Measurements from ENCODE around the gene ATF2. TPM values are rescaled to one million over a fixed set of nuclear protein-coding genes. Genes with fewer than 3 reads are reported as not detected.

ATF2 gene
- total RNA-seq, 1 donor from 2014 or later: 63.3 TPM

DNA sequence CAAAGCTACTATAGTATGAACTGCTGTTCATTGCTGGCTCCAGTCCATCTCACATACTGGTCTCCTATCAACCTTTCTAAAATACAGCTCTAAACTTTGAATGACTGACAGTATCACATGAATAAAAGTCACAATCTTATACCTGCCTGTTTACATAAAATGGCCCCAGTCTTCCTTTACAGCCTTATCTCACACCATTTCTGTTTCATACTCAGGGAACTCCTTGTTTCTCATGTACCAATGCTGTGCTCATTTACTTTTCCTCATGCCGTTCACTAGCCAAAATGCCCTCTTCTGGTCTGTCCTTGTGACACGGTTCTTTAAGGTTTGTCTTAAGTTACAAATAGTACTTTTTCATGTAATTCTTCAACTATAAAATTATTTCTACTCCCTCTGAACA is 7.3 kb upstream of the ATF2 start:
- H3K27me3 Mint-ChIP-seq (ENCODE audit: unreplicated experiment): peaks cover 1% of the 10 kb centered on the region
- peaks cover 2% of the 10 kb centered on the region for H3K4me1 Mint-ChIP-seq (ENCODE audit: unreplicated experiment)
- no peak for DNase-seq (ENCODE audit: low spot score)
- no peak overlapping the region for H3K27ac Mint-ChIP-seq (ENCODE audit: unreplicated experiment)
- H3K4me3 Mint-ChIP-seq (ENCODE audit: unreplicated experiment): no peak overlapping the region
- TF ChIP-seq, protein P1, sequence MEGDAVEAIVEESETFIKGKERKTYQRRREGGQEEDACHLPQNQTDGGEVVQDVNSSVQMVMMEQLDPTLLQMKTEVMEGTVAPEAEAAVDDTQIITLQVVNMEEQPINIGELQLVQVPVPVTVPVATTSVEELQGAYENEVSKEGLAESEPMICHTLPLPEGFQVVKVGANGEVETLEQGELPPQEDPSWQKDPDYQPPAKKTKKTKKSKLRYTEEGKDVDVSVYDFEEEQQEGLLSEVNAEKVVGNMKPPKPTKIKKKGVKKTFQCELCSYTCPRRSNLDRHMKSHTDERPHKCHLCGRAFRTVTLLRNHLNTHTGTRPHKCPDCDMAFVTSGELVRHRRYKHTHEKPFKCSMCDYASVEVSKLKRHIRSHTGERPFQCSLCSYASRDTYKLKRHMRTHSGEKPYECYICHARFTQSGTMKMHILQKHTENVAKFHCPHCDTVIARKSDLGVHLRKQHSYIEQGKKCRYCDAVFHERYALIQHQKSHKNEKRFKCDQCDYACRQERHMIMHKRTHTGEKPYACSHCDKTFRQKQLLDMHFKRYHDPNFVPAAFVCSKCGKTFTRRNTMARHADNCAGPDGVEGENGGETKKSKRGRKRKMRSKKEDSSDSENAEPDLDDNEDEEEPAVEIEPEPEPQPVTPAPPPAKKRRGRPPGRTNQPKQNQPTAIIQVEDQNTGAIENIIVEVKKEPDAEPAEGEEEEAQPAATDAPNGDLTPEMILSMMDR (IDR thresholded peaks at IDR 0.05; ENCODE audit: unreplicated experiment): no peak
- peaks cover 8% of the 10 kb centered on the region for H3K36me3 Mint-ChIP-seq (ENCODE audit: low read depth, unreplicated experiment)
- no peaks in the 10 kb centered on the region for H3K9me3 Mint-ChIP-seq (ENCODE audit: unreplicated experiment)

DNA sequence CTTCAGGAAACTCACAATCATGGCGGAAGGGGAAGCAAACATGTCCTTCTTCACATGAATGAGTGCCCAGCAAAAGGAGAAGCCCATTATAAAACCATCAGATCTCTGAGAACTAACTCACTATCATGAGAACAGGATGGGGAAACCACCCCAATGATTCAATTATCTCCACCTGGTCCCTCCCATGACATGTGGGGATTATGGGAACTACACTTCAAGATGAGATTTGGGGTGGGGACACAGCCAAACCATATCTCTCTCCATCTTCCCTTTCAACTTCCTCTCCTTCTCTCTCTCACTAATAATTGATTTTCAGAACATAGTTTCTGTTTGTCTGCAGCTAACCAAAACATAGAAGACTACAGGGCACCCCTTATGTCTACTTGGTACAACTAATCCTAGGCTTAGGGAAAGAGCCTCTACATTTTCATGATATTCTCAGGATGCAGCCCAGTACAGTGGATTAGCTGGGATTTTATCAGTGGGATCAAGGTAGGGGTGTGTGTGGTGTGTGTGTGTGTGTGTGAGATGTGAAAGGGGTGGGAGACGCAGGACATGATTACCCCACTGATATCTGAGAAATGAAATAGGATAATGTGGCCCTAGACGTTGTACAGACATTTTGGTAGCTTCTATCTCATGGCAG is 2.8 kb upstream of the ATF2 start:
- Mint-ChIP-seq H3K36me3 (ENCODE audit: low read depth, unreplicated experiment) (no peaks in the 10 kb centered on the region), H3K27me3 (ENCODE audit: unreplicated experiment) (peaks cover 7% of the 10 kb centered on the region), H3K9me3 (ENCODE audit: unreplicated experiment) (no peaks in the 10 kb centered on the region), H3K27ac (ENCODE audit: unreplicated experiment) (no peak overlapping the region), H3K4me3 (ENCODE audit: unreplicated experiment) (no peak overlapping the region), H3K4me1 (ENCODE audit: unreplicated experiment) (peaks cover 2% of the 10 kb centered on the region)
- TF ChIP-seq, protein P1 (IDR thresholded peaks at IDR 0.05; ENCODE audit: unreplicated experiment): no peak
- no peak for DNase-seq (ENCODE audit: low spot score)

GRCh38 chr2:175169191-175169590 is 1.2 kb upstream of the ATF2 start:
- Mint-ChIP-seq H3K9me3 (ENCODE audit: unreplicated experiment) (no peaks in the 10 kb centered on the region), H3K4me3 (ENCODE audit: unreplicated experiment) (no peak overlapping the region), H3K27me3 (ENCODE audit: unreplicated experiment) (peaks cover 7% of the 10 kb centered on the region), H3K36me3 (ENCODE audit: low read depth, unreplicated experiment) (no peaks in the 10 kb centered on the region), H3K27ac (ENCODE audit: unreplicated experiment) (no peak overlapping the region), H3K4me1 (ENCODE audit: unreplicated experiment) (peaks cover 2% of the 10 kb centered on the region)
- TF ChIP-seq, protein P1 (IDR thresholded peaks at IDR 0.05; ENCODE audit: unreplicated experiment): no peak
- no peak for DNase-seq (ENCODE audit: low spot score)

DNA sequence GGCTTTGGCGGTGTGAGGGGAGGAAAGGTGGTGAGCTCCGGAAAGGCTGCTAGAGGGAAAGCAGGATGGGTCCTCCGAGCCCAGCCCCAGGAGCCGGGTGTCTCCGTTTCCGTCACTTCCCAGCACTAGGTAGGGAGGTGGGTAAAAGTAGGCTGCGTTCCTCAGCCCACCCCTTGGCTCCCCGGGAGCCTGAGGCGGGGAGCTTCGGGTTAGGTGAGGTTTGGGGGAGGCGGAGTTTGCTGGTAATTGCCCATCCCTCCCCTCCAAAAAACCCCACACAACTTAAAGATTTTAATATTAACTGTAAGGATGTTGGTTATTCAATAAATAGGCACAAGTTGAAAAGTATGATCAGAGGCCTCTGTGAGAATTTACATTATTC is 552 bp upstream of the ATF2 start:
- TF ChIP-seq, protein P1 (IDR thresholded peaks at IDR 0.05; ENCODE audit: unreplicated experiment): no peak
- H3K4me1 Mint-ChIP-seq (ENCODE audit: unreplicated experiment): peaks cover 2% of the 10 kb centered on the region
- peak overlapping the region; percentile 100 for H3K27ac Mint-ChIP-seq (ENCODE audit: unreplicated experiment)
- peak overlapping the region; percentile 100 for H3K4me3 Mint-ChIP-seq (ENCODE audit: unreplicated experiment)
- no peaks in the 10 kb centered on the region for H3K36me3 Mint-ChIP-seq (ENCODE audit: low read depth, unreplicated experiment)
- no peak for DNase-seq (ENCODE audit: low spot score)
- no peaks in the 10 kb centered on the region for H3K9me3 Mint-ChIP-seq (ENCODE audit: unreplicated experiment)
- H3K27me3 Mint-ChIP-seq (ENCODE audit: unreplicated experiment): peaks cover 7% of the 10 kb centered on the region

DNA sequence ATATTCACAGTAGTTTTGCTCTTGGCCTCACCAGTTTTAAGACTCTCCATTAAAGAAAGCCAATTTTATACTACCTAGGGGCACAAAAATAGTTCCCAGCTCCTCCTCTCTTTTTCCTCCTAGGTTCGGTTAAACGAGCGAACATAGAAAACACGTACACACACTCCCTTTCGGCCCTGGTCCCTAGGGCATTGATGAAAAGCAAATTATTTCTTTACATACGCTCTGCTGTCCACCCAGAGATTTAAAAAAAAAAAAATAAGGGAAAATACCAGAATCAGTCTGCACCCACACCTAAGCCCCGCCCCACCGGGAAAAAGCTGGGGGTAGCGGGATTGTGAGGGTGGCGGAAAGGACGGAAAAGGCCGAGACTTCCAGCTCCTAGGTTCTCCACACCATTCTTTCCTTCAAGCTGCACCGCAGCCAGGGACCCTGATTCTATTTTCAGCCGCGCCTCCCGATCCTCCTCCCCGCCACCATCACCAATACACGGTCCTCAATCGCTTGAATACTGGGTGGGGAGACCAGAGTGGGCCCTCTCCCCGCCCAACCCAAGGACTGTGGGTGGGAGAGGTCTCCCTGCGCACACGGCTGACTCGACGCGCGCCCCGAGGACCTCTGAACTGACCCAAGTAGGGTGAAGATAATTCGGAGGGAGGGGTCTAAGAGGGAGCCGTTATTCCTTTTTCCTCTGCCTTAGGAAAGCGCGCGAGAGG is 769 bp downstream of the ATF2 start:
- Mint-ChIP-seq H3K27ac (ENCODE audit: unreplicated experiment) (peak overlapping the region; percentile 100), H3K9me3 (ENCODE audit: unreplicated experiment) (no peaks in the 10 kb centered on the region), H3K27me3 (ENCODE audit: unreplicated experiment) (peaks cover 7% of the 10 kb centered on the region), H3K4me1 (ENCODE audit: unreplicated experiment) (peaks cover 2% of the 10 kb centered on the region), H3K4me3 (ENCODE audit: unreplicated experiment) (peak overlapping the region; percentile 100), H3K36me3 (ENCODE audit: low read depth, unreplicated experiment) (no peaks in the 10 kb centered on the region)
- TF ChIP-seq, protein P1 (IDR thresholded peaks at IDR 0.05; ENCODE audit: unreplicated experiment): no peak
- peak; percentile 59 for DNase-seq (ENCODE audit: low spot score)
